HepG2 (cell line): ENCODE measurements around the gene EEIG1. TPM values are rescaled to one million over a fixed set of nuclear protein-coding genes. Genes with fewer than 3 reads are reported as not detected.
"Not testable (repeated sequence)": the region's sequence is repeated elsewhere in the genome, so short reads cannot be mapped to it uniquely, and the experiment has no call there.

Source experiments
- ATAC-seq: fragments of 200-7000 bp; cut with Tn5 transposase; 3 replicates; pipeline ENCODE4 v1.9.1; 2020; ENCODE audit warnings: mild to moderate bottlenecking, moderate library complexity
- BruUV-seq: library from RNA; stranded (reverse); fragments of 400-500 nt; replicated peaks from 2 replicates; lab custom pipeline; 2021; lab: Mats Ljungman, UMichigan
- CTCF ChIA-PET: fragments of 300-600 bp; formaldehyde crosslinking; extraction: SDS; loops from one replicate; lab custom pipeline; 2021; ENCODE audit warnings: low total read pairs, inconsistent platforms, low intra/inter-chr PET ratio; lab: Yijun Ruan, JAX
- POLR2A ChIA-PET: fragments of 350-600 bp; sonication (Branson Sonifier 250); formaldehyde crosslinking; loops from one replicate; lab custom pipeline; 2020; ENCODE audit warnings: antibody characterized with exemption, inconsistent platforms; lab: Yijun Ruan, JAX
- DNase-seq: peaks from one replicate; pipeline ENCODE4 v3.0.0-alpha.2; 2015; ENCODE audit warnings: low spot score
- FAIRE-seq: peaks from 3 replicates; lab custom pipeline; 2011; peaks lifted over from hg19 to GRCh38; lab: Jason Lieb, UNC
- H2AFZ ChIP-seq: one replicate; pipeline ENCODE4 v1.6.1; 2011; ENCODE audit warnings: low read length, inconsistent platforms
- H3K27ac ChIP-seq: fragments of 300-600 bp; 3 replicates; pipeline ENCODE4 v1.8.0; 2011; ENCODE audit warnings: mixed run types, mild to moderate bottlenecking, mixed read lengths, low read length, inconsistent platforms; ENCODE audit not compliant: insufficient read depth; ENCODE audit errors: extremely low read length
- H3K27me3 ChIP-seq, 2 experiments: fragments of 200-600 bp in 1 of 2; 2 replicates in 1 of 2; 3 replicates in 1 of 2; pipeline versions ENCODE4 v1.6.0 to v1.8.0; 2011; ENCODE audit warnings: low read length in 2 of 2, mild to moderate bottlenecking in 2 of 2, moderate library complexity in 2 of 2, inconsistent platforms in 1 of 2; ENCODE audit not compliant: insufficient read depth in 2 of 2, control insufficient read depth in 1 of 2
- H3K36me3 ChIP-seq, 2 experiments: fragments of 200-600 bp in 1 of 2; replicated peaks in 1 of 2; 2 replicates in 1 of 2; 3 replicates in 1 of 2; pipeline versions ENCODE4 v1.5.1 to v1.8.0; 2011; ENCODE audit warnings: low read length in 2 of 2, inconsistent platforms in 1 of 2; ENCODE audit not compliant: insufficient read depth in 2 of 2, control insufficient read depth in 1 of 2
- H3K4me1 ChIP-seq: 2 replicates; pipeline ENCODE4 v1.5.1; 2012; ENCODE audit warnings: low read length, inconsistent platforms; ENCODE audit not compliant: insufficient read depth
- H3K4me2 ChIP-seq: 2 replicates; pipeline ENCODE4 v1.6.0; 2011; ENCODE audit warnings: low read depth, low read length, inconsistent platforms
- H3K4me3 ChIP-seq, 3 experiments: fragments of 200-600 bp in 1 of 3; sonication (generic), shearing (Covaris generic) in 1 of 3; replicated peaks in 1 of 3; 2 replicates each; pipeline ENCODE4 v1.5.1; 2011 to 2016; ENCODE audit warnings: low read length in 3 of 3, inconsistent platforms in 2 of 3, low read depth in 2 of 3, mild to moderate bottlenecking in 2 of 3, control low read depth in 1 of 3, mixed read lengths in 1 of 3; ENCODE audit not compliant: insufficient read depth in 1 of 3
- H3K79me2 ChIP-seq: one replicate; pipeline ENCODE4 v1.6.1; 2011; ENCODE audit warnings: low read length, inconsistent platforms; ENCODE audit not compliant: insufficient read depth
- H3K9ac ChIP-seq: 2 replicates; pipeline ENCODE4 v1.6.0; 2011; ENCODE audit warnings: mild to moderate bottlenecking, low read depth, low read length, inconsistent platforms; ENCODE audit not compliant: insufficient read depth
- H3K9me3 ChIP-seq: 2 replicates; pipeline ENCODE4 v1.5.1; 2012; ENCODE audit warnings: mild to moderate bottlenecking, low read length
- H4K20me1 ChIP-seq: 2 replicates; pipeline ENCODE4 v1.6.0; 2011; ENCODE audit warnings: inconsistent platforms, mild to moderate bottlenecking, low read length, moderate library complexity; ENCODE audit not compliant: insufficient read depth
- BCL6 ChIP-seq: IDR thresholded peaks from 2 replicates; pipeline ENCODE4 v1.6.1; 2016; ENCODE audit warnings: missing genetic modification reagents, missing compliant biosample characterization
- WGBS: methylation state at CpG from one replicate; pipeline ENCODE4 v1.1.6; 2017; ENCODE audit warnings: low lambda C conversion rate; 5-methylcytosine and 5-hydroxymethylcytosine counted together
- in situ Hi-C: cut with HindIII; loops from 2 replicates; pipeline ENCODE4 v1.10.0; 2017; ENCODE audit warnings: low pct_unique_long_range_greater_than_20kb; ENCODE audit not compliant: extremely low pct_ligation_motif_present
- intact Hi-C: fragments of 100-400 bp; cut with micrococcal nuclease; formaldehyde crosslinking; loops from one replicate; pipeline ENCODE4 v1.10.0; 2022; ENCODE audit not compliant: unreplicated experiment
- polyA plus RNA-seq, 8 experiments: library from polyadenylated mRNA; depleted of rRNA in 3 of 8; stranded (reverse) in 7 of 8; unstranded in 1 of 8; fragments of >200 nt; fragmentation: Illumina TruSeq in 4 of 8; extraction: Trizol in 4 of 8; gene quantifications; 2 replicates each; pipeline versions ENCODE4 v1.2.1 to v1.2.3, GENCODE V29; 2011 to 2016; ENCODE audit warnings: low read depth in 4 of 8, missing spikeins in 1 of 8, mixed read lengths in 1 of 8; ENCODE audit not compliant: insufficient read depth in 1 of 8
- total RNA-seq, 5 experiments: library from RNA; depleted of rRNA; stranded (reverse); fragments of >200 nt; fragmentation: Illumina TruSeq; extraction: Trizol; gene quantifications; 2 replicates each; pipeline ENCODE4 v1.2.3, GENCODE V29; 2016; ENCODE audit warnings: low read depth in 1 of 5
- TF ChIP-seq, protein P1 (sequence below), 2 experiments: fragments of 450-650 bp in 1 of 2; sonication (generic) in 1 of 2; formaldehyde crosslinking in 1 of 2; IDR thresholded peaks; 2 replicates each; pipeline versions ENCODE4 v1.6.1 to v1.8.0; 2016 to 2022; ENCODE audit warnings: antibody characterized with exemption in 1 of 2, mild to moderate bottlenecking in 1 of 2, missing genetic modification reagents in 1 of 2

EEIG1 gene
- total and polyA plus RNA-seq, 2 of the 13 experiments (the other 11 are each of a cell fraction or from before 2014, with no cell fraction given), result 16.6 to 25.2 TPM

DNA sequence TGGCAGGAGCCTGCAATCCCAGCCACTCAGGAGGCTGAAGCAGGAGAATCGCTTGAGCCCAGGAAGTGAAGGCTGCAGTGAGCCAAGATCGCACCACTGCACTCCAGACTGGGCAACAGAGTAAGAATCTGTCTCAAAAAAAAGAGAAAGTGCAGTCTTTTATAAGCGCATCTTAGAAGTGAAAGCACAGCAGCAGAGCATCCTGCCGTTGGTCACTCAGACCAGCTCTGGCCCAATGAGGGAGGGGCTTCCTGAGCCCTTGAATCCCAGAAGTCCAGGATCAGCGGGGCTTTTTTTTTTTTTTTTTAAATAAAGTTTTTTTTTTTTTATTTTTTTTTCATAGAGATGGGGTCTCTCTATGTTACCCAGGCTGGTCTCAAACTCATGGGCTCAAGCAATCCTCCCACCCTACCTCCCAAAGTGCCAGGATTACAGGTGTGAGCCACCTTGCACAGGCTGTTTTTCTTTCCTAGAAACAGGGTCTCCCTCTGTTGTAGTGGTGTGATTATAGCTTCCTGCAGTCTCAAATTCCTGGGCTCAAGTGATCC lies 44.0 kb upstream of the EEIG1 start:
- WGBS, result 60% methylated on average over 5 of the region's 5 CpGs
- FAIRE-seq, result no peak
- Histone ChIP-seq H3K4me2 (no peak overlapping the region), H3K4me1 (peaks cover 52% of the 10 kb centered on the region), H3K9me3 (no peaks in the 10 kb centered on the region), H2AFZ (no peak overlapping the region), H3K9ac (no peak overlapping the region), H3K27me3 (peaks cover 2 to 7% of the 10 kb centered on the region in 2 experiments; a peak in 3 of 5 replicates), H3K4me3 (no peak overlapping the region), H3K36me3 (no peaks in the 10 kb centered on the region), H3K79me2 (no peaks in the 10 kb centered on the region), H4K20me1 (no peaks in the 10 kb centered on the region), H3K27ac (no peak overlapping the region)
- POLR2A ChIA-PET, result no interaction called here
- in situ Hi-C loops (no loop called here), intact Hi-C loops (loop anchor here (5.0 kb wide), 1 partner anchor 48 kb away; no protein-coding TSS in a partner anchor)
- CTCF ChIA-PET, result no interaction called here
- no peak for ATAC-seq
- no TSS peak for BruUV-seq
- TF ChIP-seq, protein P1, sequence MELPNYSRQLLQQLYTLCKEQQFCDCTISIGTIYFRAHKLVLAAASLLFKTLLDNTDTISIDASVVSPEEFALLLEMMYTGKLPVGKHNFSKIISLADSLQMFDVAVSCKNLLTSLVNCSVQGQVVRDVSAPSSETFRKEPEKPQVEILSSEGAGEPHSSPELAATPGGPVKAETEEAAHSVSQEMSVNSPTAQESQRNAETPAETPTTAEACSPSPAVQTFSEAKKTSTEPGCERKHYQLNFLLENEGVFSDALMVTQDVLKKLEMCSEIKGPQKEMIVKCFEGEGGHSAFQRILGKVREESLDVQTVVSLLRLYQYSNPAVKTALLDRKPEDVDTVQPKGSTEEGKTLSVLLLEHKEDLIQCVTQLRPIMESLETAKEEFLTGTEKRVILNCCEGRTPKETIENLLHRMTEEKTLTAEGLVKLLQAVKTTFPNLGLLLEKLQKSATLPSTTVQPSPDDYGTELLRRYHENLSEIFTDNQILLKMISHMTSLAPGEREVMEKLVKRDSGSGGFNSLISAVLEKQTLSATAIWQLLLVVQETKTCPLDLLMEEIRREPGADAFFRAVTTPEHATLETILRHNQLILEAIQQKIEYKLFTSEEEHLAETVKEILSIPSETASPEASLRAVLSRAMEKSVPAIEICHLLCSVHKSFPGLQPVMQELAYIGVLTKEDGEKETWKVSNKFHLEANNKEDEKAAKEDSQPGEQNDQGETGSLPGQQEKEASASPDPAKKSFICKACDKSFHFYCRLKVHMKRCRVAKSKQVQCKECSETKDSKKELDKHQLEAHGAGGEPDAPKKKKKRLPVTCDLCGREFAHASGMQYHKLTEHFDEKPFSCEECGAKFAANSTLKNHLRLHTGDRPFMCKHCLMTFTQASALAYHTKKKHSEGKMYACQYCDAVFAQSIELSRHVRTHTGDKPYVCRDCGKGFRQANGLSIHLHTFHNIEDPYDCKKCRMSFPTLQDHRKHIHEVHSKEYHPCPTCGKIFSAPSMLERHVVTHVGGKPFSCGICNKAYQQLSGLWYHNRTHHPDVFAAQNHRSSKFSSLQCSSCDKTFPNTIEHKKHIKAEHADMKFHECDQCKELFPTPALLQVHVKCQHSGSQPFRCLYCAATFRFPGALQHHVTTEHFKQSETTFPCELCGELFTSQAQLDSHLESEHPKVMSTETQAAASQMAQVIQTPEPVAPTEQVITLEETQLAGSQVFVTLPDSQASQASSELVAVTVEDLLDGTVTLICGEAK (IDR thresholded peaks at IDR 0.05), result peak; percentile 75
- TF ChIP-seq, protein P1 (CRISPR knock-in tag; IDR thresholded peaks at IDR 0.05), result no peak
- TF ChIP-seq BCL6, result no peak
- DNase-seq, result no peak

DNA sequence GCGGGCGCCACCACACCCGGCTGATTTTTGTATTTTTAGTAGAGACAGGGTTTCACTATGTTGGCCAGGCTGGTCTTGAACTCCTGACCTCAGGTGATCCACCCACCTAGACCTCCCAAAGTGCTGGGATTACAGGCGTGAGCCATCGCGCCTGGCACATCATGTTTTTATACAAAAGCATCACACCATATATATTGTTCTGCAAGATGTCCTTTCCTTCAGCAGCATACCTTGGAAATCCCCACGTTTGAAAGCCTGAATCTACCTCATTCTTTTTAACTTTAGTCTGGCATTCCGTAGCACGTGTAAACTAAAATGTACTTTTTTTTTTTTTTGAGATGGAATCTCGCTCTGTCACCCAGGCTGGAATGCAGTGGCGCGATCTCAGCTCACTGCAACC lies 42.9 kb upstream of the EEIG1 start:
- H3K36me3 ChIP-seq, H3K9me3 ChIP-seq, H3K79me2 ChIP-seq, H3K9ac ChIP-seq, DNase-seq, FAIRE-seq, H2AFZ ChIP-seq, POLR2A ChIA-PET, ATAC-seq, CTCF ChIA-PET, BruUV-seq, H3K27ac ChIP-seq, in situ Hi-C loops, H4K20me1 ChIP-seq, H3K4me3 ChIP-seq, H3K4me2 ChIP-seq, H3K27me3 ChIP-seq: not testable (repeated sequence)
- WGBS, result 30% methylated on average over 12 of the region's 12 CpGs
- intact Hi-C loops, result loop anchor here (5.0 kb wide), 1 partner anchor 46 kb away; no protein-coding TSS in a partner anchor
- peaks cover 52% of the 10 kb centered on the region for H3K4me1 ChIP-seq
